MM.1S (cell line): ENCODE results near the gene RAPSN.

Experiments used
- CTCF ChIP-seq: fragments of 300-600 bp; sonication (generic); IDR thresholded peaks from 2 replicates; pipeline ENCODE4 v1.5.1; 2016; ENCODE audit warnings: antibody characterized with exemption, low read length, mixed read lengths
- EZH2 ChIP-seq: fragments of 300-600 bp; sonication (generic); optimal IDR thresholded peaks from 2 replicates; pipeline ENCODE3; 2017; ENCODE audit warnings: low read depth, mild to moderate bottlenecking, antibody characterized with exemption, low read length, mixed read lengths
- EZH2phosphoT487 ChIP-seq: fragments of 300-600 bp; sonication (generic); IDR thresholded peaks from 2 replicates; pipeline ENCODE4 v1.6.1; 2018; ENCODE audit warnings: antibody characterized with exemption, low read length

- TF ChIP-seq EZH2: no peak
- TF ChIP-seq CTCF: no peak
- TF ChIP-seq EZH2phosphoT487: no peak
Observed at GRCh38 chr11:47460571-47461235, 11.8 kb upstream of the RAPSN start.
